Measurements from ENCODE around the gene SPATC1L.
"Not testable (repeated sequence)": the region's sequence is repeated elsewhere in the genome, so short reads cannot be mapped to it uniquely, and the experiment has no call there.

SPATC1L gene

DNA sequence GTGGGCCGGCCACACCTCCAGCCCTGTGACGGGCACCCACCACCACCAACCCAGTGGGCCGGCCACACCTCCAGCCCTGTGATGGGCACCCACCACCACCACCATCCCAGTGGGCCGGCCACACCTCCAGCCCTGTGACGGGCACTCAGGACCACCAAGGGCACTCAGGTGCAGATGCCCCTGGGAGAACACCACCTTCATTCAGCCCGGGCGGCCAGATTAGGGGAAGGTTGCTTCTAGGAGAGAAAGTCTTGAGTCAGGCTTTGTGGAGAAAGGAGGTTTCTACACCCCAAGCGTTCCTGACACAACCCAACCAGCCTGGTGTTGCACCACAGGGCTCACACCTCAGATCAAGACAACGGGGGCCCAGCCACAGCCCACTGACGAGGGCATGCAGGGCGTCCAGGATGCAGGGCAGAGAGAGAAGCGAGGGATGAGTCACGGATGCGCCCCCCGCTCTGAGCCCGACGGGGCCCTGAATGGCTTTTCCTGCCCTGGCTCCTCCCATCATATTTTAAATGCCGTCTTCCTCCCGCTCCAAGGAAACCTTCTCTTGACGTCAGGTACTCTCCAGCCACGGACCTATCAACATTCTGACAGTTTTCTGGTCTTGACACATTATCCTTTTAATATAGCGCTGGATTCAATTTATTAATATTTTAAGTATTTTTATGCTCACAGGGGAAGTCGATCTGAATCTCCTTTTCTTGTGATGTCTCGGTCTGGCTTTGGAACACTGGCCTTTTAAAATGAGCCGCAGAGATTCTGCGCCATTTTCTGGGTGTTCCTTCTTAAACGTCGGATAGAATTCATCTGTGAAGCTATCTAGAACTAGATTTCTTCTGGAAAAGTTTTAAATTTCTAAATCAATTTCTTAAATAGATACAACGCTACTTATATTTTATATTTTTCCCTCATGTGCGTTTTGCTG lies 631 bp upstream of the SPATC1L start:
- peak in 49 of 51 donors; percentile 26 to 99 (median 79) for DNase-seq

DNA sequence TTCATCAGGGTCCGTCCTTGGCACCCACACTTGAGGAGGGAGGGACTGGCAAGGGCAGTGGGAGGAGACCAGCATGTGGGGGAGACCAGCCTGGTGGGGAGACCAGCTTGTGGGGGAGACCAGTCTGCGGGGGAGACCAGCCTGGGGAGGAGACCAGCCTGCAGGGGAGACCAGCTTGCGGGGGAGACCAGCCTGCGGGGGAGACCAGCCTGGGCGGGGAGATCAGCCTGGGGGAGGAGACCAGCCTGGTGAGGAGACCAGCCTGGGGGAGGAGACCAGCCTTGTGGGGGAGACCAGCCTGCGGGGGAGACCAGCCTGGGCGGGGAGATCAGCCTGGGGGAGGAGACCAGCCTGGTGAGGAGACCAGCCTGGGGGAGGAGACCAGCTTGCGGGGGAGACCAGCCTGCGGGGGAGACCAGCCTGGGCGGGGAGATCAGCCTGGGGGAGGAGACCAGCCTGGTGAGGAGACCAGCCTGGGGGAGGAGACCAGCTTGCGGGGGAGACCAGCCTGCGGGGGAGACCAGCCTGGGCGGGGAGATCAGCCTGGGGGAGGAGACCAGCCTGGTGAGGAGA lies 836 bp downstream of the SPATC1L start:
- DNase-seq, result not testable (repeated sequence)

DNA sequence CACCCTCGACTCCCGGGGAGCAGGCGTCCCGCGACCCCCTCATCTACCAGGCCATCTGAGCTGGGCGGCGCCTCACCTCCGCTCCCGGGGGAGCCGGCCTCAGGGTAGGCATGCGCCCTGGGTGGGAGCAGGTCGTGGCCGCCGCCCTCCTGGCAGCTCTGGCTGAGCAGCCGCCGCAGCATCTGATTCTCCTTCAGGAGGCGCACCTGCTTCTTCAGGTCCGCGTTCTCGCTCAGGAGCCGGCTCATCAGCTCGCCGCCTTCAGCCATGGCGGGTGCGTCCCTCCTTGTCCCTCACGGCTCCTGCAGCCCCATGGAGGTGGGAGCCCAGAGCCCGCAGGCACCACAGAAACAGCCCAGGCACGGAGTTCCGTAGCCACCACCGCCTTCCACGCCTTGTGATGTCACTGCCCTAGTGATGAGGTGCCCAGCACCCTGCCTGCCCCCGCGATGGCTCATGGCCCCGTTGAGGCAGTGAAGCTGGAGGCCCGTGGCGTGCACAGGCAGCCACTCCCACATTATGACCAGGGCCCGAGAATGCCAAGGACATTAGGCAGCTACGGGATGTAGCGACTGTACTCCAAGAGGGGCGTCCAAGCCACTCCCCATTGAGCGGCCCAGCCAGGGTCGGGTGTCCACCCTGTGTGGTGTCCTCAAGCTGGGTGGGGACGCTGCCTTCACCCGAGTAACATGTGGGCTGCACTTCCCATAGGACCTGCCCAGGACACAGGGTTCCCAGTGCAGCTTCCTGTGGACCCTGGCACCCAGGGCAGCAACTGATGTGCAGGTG lies 1.5 kb downstream of the SPATC1L start:
- no peak for DNase-seq

GRCh38 chr21:46181953-46182547 lies 2.2 kb downstream of the SPATC1L start:
- DNase-seq, result no peak

DNA sequence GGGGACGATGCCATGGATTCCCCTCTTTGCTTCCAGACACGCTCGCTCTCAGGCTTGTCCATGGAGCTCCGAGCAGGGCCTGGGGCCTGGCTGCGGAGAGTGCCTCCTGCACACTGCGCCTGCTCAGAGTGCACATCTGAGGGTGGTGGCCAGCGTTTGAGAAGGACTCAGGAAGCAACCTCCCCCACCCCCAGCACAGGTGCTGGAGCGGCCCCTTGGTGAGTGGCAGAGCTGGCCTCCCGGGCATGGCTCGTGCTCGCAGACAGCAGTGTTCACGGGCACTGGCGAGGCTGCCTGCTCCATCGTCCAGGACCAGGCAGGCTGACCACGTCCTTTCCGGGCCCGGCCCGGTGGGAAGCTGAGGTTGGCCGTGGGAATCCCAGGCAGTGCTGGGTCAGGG lies 2.8 kb downstream of the SPATC1L start:
- DNase-seq, result no peak

GRCh38 chr21:46180778-46181391 lies 3.4 kb downstream of the SPATC1L start:
- DNase-seq, result no peak

DNA sequence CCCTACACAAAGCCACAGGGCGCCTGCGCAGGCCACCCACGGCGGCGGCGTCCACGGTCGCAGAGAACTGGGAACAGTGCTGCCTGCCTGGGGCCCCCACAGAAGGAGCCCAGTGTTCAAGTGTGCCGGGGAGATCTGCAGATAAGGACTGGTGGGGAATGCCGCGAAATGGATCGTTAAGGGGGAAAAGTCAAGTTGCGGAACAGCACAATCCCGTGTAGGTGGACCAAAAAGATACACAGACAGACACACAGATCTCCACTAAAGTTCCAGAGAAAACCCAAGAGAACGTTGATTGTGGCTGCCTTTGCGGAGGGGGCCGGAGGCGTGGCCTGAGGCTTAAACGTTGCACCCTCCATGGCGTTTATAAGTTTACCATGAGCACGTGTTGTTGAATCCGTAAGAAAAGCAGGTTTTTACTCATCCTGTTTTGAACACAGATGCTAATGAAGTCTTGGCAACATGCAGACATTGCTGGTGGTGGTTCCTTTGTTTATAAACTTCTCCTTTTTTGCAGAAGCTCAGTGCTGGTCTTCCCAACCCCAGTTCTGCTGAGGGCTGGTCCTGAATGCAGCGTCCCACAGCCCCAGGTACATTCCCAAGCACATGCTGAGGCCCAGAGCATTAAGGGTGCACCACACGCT lies 4.1 kb downstream of the SPATC1L start:
- DNase-seq, result no peak

DNA sequence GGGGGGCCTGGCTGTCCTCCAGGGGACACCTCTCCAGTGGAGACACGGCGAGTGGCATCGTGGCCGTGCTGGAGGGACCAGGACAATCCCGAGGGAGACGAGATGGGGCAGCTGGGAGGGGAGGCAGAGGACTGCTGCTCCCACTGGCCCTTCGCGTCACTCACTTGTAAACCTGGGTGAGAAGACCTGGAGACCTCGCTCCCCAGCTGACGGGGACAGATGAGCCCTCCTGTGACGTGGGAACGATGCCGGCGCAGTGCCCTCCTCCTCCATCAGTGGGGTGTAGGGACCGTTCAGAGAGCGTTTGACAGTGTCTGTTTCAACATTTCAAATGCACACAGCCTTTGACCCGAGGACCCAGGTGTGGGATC lies 4.6 kb downstream of the SPATC1L start:
- no peak for DNase-seq

GRCh38 chr21:46178961-46179360 lies 5.3 kb downstream of the SPATC1L start:
- no peak for DNase-seq

DNA sequence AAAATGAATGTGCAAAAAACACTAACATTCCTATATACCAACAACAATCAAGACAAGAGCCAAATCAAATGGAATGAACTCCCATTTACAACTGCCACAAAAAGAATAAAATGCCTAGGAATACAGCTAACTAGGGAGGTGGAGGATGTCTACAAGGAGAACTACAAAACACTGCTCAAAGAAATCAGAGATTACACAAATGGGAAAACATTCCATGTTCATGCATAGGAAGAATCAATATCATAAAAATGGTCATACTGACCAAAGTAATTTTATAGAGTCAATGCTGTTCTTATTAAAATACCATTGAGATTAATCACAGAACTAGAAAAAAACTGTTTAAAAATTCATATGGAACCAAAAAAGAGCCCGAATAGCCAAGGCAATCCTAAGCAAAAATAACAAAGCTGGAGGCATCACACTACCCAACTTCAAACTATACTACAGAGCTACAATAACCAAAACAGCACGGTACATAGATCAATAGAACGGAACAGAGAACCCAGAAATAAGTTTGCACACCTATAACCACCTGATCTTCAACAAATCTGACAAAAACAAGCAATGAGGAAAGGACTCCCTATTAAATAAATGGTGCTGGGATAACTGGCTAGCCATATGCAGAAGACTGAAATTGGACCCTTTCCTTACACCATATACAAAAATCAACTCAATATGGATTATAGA lies 7.7 kb downstream of the SPATC1L start:
- not testable (repeated sequence) for DNase-seq

DNA sequence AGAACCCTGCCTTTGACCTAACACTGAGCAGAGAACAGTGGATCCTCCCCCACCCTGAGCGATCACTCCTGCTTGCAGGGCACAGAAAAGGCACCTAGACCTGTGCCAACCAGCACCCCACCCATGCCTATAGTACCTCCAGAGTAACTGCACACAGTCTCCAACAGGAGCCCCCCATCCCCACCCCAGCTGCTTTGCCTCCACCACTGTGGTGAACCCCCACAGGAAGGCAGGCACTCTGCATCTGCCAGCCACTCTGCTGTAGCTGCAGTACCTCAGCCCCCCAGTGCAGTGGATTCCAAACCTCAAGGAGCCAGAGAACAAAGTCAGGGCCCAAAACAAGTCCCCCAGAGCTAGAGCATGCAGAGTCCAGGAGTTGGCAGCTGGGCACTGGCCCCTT lies 10.7 kb downstream of the SPATC1L start:
- DNase-seq, result no peak

DNA sequence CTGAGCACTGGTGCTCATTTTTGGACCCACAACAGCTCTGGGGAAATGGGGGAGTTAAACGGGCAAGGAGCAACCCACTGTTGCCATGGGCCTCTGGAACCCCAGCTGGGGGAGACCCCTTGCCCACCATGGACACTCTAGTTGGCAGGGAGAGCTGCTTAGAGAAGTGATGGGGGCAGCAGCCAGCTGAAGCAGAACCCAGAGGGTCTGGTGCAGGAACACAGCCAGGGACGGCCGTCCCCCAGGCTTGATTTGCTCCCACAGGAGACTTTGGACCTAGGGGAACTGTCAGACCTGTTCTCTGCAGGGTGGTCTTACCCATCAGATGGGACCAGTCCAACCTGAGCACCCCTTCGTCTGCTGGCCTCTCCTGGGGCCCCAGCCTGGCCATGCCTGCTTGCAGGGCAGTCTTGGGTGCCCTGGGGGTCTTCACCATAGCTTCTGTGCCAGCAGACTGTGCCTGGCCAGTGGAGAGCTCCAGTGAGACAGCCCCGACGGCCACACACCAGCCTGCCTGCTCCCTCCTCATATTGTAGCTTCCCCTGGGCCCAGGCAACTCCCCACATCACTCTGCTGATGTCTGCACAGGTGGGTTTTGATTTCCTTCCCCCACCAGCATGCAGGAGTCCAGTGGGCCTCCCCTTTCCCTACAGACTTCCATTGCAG lies 11.3 kb downstream of the SPATC1L start:
- DNase-seq, result no peak

DNA sequence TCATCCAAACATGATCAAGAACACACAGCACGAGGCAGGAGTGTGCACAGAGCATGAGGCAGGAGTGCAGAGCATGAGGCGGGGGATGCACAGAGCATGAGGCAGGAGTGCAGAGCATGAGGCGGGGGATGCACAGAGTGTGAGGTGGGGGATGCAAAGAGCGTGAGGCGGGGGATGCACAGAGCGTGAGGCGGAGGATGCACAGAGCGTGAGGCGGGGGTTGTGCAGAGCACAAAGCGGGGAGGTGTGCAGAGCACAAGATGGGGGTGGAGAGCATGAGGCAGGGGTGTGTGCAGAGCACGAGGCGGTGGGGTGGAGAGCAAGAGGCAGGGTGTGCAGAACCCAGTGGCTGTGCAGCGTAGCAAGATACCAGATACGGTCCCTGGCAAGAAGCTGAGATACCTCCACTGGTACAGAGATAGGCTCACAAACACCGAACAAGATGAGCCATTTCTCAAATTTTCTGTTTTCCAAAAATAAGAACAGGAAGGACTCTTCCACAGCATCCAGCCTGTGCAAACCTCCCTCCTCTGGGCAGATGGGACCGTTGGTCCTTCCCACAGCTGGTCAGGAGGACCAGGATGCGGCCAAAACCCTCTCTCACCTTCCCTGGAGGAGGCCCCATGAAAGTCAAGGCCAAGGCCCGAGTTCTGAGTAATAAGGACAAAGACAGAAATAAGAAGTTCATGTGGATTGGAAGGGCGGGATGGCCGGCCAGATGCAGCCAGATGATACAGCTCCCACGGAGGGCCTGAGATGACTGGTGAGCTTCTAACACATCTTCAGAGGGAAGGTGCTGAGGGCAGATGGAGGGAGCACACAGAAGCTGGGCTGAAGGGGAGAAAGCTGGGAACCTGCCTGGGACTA lies 12.0 kb downstream of the SPATC1L start:
- DNase-seq, result no peak

DNA sequence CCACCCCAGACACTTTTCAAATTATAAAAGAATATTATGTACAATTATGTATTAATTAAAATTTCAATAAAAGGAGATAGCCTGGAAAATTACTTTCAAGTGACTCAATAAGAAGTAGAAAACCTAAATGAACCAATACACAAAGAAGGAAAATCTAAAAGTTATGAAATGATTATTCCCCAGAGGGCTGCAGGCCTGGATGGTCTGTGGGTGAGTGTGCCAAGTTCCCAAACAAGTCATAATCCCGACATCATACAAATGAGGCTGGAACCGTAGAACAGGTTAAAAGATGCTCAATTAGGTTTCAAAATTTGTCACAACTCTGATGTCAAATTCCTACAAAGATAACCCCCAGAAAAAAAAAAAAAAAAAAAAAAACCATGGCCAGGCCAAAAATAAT lies 12.7 kb downstream of the SPATC1L start:
- DNase-seq, result no peak

DNA sequence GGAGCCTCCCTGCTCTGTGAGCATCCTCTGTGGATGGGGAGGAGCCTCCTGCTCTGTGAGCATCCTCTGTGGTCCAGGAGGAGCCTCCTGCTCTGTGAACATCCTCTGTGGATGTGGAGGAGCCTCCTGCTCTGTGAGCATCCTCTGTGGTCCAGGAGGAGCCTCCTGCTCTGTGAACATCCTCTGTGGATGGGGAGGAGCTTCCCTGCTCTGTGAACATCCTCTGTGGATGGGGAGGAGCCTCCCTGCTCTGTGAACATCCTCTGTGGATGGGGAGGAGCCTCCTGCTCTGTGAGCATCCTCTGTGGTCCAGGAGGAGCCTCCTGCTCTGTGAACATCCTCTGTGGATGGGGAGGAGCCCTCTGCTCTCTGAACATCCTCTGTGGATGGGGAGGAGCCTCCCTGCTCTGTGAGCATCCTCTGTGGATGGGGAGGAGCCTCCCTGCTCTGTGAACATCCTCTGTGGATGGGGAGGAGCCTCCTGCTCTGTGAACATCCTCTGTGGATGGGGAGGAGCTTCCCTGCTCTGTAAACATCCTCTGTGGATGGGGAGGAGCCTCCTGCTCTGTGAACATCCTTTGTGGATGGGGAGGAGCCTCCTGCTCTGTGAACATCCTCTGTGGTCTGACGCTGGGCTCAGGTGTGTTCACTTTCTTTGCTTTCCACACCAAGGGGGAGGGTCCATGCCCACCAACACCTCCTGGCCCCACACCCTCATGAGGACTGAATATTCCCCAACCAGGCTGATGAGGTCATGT lies 13.6 kb downstream of the SPATC1L start:
- DNase-seq, result not testable (repeated sequence)

- DNase-seq, result no peak
Measured at GRCh38 chr21:46168659-46169386, 15.4 kb downstream of the SPATC1L start.

DNA sequence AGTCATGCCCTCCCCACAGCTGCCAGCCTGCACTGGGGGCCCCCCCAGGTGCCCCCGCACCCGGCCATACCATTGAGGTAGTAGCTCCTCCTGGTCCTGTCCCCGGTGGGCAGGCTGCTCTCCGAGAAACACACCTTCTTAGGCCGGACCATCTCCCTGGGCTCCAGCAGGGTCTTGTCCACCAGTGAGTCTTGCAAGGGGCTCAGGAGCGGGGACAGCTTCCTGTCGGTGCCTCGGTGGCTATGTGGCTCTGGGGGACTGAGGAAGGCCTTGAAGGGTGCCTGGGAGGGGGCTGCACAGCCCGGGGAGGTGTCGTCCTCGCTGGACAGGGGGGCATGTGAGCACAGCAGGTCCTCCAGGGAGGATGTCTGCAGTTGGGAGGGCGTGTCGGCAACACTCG lies 16.0 kb downstream of the SPATC1L start:
- no peak for DNase-seq
